AG10803 (cell line): Measurements from ENCODE around the gene HPS4.
A peak's percentile ranks its signal among the peaks of the same experiment; 100 is the strongest.

Experiments used
- DNase-seq: peaks from one replicate; pipeline ENCODE4 v3.0.0; 2010; ENCODE audit warnings: low read depth
- H3K4me3 ChIP-seq: 2 replicates; pipeline ENCODE4 v1.5.1; 2011; ENCODE audit warnings: mild to moderate bottlenecking, low read length, control low read depth
- CTCF ChIP-seq: conservative IDR thresholded peaks from 2 replicates; pipeline ENCODE4 v1.5.1; 2011; ENCODE audit warnings: mild to moderate bottlenecking, low read length, control low read depth, inconsistent platforms

Gene HPS4

GRCh38 chr22:26512149-26512793 is 28.7 kb upstream of the HPS4 start, which contains the start of gene TFIP11:
TSS of gene TFIP11 (minus strand) at chr22:26512473. CDS start at chr22:26510272, 2,201 bp downstream.
- no peak for TF ChIP-seq CTCF
- DNase-seq: peak; percentile 86
- peak within 1 kb of the TSS; percentile 100 for H3K4me3 ChIP-seq

GRCh38 chr22:26508148-26508547 is 24.6 kb upstream of the HPS4 start:
- DNase-seq: no peak
- no peak for TF ChIP-seq CTCF
- H3K4me3 ChIP-seq: no peak overlapping the region

GRCh38 chr22:26503758-26504157 is 20.2 kb upstream of the HPS4 start:
- TF ChIP-seq CTCF: no peak
- no peak overlapping the region for H3K4me3 ChIP-seq
- no peak for DNase-seq

- no peak overlapping the region for H3K4me3 ChIP-seq
- DNase-seq: peak; percentile 37
- peak; percentile 62 for TF ChIP-seq CTCF
These were observed 19.3 kb upstream of the HPS4 start for GRCh38 chr22:26502688-26503561.

- no peak for TF ChIP-seq CTCF
- DNase-seq: no peak
- no peak overlapping the region for H3K4me3 ChIP-seq
These were observed 18.4 kb upstream of the HPS4 start for GRCh38 chr22:26501996-26502395.

- no peak for DNase-seq
- TF ChIP-seq CTCF: no peak
- no peak overlapping the region for H3K4me3 ChIP-seq
These were observed 15.7 kb upstream of the HPS4 start for GRCh38 chr22:26499188-26499703.
